Fibroblast of mammary gland (primary cell): Measurements from ENCODE around the gene CLDN7.

Experiments used
- DNase-seq: peaks from one replicate; pipeline ENCODE4 v3.0.0-alpha.2; 2010; ENCODE audit warnings: low read depth
- H3K4me3 ChIP-seq: 2 replicates; pipeline ENCODE4 v1.5.1; 2011; ENCODE audit warnings: low read depth, mild to moderate bottlenecking, low read length, moderate library complexity; ENCODE audit not compliant: control insufficient read depth
- TF ChIP-seq, protein P1 (sequence below): conservative IDR thresholded peaks from 2 replicates; pipeline ENCODE4 v1.5.1; 2011; ENCODE audit warnings: low read depth, low read length, inconsistent platforms; ENCODE audit not compliant: control insufficient read depth, insufficient read depth

The CLDN7 gene

DNA sequence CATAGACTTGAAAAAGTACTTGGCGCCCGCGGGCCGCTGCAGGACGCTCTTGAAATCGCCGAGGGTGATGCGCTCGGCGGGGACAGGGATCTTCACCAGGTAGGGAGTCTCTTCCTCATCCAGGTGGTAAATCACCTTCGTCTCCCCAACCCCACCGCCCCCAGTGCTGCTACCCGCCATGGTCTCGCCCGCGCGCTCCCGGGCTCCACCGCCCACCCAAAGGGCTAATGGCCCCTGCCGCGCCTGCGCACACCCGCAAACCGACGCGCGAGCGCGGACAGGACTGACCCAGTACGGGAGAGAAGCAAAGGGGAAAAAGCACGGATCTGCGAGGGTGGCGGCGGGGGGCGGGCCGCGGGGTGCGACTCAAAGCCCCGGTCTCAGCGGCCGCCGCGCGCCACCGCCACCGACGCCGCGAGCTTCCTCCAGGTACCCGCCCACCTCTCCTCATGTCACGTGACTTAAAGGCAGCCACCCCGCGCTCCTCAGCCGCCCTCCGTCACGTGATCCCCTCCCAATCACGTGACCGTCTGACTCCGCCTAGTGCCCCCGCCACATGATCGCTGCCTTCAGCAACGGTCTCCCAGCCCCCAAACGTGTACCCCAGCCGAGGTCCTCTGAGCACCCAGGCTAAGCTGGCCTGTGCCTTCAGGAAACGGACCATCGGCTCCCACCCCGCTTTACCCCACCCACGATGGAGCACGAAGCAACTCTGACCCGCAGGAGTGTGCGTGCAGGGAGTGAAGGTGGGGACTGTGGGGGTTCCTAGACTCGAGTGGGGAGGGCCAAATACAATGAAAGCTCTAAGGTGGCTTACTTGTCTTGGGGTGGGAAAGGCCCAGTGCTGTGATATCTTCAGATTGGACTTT lies 28.0 kb downstream of the CLDN7 start, which contains the start of gene DVL2:
TSS of gene DVL2 (minus strand) at position 435 of the 869 bp plus-strand sequence. CDS start at position 180, 255 bp downstream.
- peak within 1 kb of the TSS; percentile 88 for H3K4me3 ChIP-seq
- peak; percentile 94 for DNase-seq
- TF ChIP-seq, protein P1, sequence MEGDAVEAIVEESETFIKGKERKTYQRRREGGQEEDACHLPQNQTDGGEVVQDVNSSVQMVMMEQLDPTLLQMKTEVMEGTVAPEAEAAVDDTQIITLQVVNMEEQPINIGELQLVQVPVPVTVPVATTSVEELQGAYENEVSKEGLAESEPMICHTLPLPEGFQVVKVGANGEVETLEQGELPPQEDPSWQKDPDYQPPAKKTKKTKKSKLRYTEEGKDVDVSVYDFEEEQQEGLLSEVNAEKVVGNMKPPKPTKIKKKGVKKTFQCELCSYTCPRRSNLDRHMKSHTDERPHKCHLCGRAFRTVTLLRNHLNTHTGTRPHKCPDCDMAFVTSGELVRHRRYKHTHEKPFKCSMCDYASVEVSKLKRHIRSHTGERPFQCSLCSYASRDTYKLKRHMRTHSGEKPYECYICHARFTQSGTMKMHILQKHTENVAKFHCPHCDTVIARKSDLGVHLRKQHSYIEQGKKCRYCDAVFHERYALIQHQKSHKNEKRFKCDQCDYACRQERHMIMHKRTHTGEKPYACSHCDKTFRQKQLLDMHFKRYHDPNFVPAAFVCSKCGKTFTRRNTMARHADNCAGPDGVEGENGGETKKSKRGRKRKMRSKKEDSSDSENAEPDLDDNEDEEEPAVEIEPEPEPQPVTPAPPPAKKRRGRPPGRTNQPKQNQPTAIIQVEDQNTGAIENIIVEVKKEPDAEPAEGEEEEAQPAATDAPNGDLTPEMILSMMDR = no peak

GRCh38 chr17:7233701-7234082 lies 28.6 kb downstream of the CLDN7 start:
- DNase-seq = no peak
- H3K4me3 ChIP-seq = peak overlapping the region; percentile 88
- TF ChIP-seq, protein P1 = no peak

DNA sequence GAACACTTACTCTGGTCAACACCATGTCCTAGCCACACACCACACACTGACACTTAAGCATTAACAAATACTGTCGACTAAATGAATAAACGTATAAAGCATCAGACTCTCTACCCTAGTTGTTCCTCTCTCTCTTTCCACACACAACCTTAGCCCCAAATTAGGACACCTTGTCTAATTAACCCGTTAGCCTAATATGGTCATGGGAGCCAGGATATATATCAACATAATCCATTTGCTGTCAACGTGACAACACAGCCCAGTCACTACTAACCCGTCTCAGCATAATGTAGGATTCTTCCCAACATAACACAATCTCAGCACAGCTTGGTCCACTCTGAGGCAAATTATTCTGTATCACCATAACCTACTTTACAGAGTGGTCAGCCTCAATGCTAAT lies 30.2 kb downstream of the CLDN7 start:
- TF ChIP-seq, protein P1 = no peak
- peak overlapping the region; percentile 11 for H3K4me3 ChIP-seq
- DNase-seq = no peak

- no peak for DNase-seq
- no peak overlapping the region for H3K4me3 ChIP-seq
- TF ChIP-seq, protein P1 = no peak
Measured at GRCh38 chr17:7229504-7229903, 32.8 kb downstream of the CLDN7 start.

- no peak for DNase-seq
- no peak overlapping the region for H3K4me3 ChIP-seq
- TF ChIP-seq, protein P1 = no peak
Measured at GRCh38 chr17:7228920-7229319, 33.4 kb downstream of the CLDN7 start.

DNA sequence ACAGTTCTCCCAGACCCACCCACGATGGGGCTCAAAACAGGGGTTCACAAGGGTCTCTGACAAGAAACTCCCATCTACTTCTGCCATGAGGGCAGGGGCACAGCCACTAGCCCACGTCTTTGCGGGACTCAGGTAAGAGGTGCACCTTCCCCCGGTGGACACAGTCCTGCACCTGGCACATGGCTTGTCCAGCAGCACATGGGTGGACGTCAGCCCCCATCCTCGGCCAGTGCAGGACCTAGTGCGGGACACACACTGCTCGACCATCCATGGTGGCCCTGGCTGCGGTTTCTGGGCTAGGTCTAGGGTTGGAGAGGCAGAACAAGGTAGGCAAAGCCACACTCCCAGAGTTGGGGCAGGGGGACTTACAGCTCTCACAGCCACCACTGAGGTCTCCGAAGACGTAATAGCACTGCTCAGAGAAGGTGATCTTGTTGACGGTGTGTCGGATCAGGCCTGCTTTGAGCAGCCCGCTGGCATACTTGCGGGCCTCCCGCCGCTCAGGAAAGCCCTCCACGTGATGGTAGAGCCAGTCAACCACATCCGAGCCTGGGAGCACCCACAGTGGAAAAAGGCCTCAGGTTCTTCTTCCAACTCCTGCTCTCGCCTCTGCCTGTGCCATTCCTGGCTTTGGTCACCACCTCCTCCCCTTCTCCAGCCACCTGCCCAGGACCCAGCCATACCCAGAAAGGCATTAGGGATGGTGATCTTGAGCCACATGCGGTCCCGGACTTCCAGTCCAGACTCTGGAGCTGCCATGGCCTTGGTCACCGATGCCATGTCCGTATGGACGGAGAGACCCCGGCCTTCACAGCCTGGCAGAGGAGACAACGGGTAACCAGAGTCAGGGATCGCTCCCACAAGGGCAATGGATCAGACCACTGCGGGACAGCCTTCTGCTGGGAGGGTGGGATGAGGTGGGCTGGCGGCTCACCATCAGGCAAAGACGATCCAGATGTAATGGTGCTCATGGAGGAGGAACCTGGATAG lies 35.3 kb downstream of the CLDN7 start:
- TF ChIP-seq, protein P1 = no peak
- H3K4me3 ChIP-seq = no peak overlapping the region
- no peak for DNase-seq
